NOMO-1 treated with DMSO at 0.1 percent for 48 hours (cell line): Measurements from ENCODE around the gene SIL1.
"Not testable (repeated sequence)": the region's sequence is repeated elsewhere in the genome, so short reads cannot be mapped to it uniquely, and the experiment has no call there.

Source experiments
- DNase-seq: peaks from one replicate; lab custom pipeline; 2025; ENCODE audit not compliant: unreplicated experiment; lab: John Stamatoyannopoulos, UW

The SIL1 gene

DNA sequence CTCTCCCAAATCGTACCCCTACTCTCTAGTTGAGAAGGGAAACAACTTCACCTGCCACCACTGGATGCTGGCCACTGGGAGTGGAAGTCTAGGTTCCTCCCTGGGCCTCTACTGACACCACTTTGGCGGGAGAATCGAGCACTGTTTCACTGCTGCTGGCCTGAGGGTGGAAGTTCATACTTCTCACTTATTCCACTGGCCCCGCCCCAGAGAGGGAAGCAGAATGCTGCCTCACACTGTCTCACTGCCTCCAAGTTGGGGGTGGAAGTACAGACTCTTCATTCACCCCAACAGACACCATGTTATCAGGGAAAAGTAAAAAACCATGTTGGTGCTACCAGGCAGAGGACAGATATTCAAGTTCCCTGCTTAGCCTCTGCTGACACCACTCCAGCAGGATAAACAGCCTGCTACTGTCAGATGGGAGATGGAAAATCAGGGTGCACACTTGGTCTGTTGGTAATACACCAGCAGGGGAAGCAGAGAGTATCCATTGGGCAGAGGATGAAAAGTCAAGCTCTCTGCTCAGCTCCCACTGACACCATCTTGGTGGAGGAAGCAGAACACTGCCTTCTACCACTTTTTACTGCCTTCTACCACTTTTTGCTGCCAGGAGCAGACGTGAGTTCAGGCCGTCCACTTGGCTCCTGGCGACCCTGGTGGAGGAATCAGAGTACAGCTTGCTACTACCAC, 159.4 kb downstream of the SIL1 start:
- no peak for DNase-seq

DNA sequence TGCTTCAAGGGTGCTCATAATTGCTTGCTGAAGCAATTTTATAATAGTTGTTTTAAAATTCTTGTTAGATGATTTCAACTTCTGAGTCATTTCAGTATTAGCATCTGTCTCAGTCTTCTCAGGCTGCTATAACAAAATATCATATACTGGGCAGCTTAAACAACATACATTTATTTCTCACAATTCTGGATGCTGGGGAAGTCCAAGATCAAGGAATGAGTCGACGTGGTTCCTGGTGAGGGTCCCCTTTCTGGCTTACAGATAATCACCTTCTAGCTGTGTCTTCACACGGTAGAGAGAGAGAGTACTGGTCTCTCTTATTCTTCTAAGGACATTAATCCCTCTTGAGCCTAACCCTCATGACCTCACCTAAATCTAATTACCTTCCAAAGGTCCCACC, 160.4 kb downstream of the SIL1 start:
- DNase-seq, result no peak

DNA sequence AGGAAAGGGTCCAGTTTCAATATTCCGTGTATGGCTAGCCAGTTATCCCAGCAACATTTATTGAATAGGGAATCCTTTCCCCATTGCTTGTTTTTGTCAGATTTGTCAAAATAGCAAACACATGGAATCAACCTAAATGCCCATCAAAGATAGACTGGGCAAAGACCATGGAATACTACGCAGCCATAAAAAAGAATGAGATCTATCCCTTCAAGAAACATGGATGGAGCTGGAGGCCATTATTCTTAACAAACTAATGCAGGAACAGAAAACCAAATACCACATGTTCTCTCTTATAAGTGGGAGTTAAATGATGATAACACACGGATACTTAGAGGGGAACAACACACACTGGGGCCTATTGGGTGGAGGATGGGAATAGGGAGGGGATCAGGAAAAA, 161.8 kb downstream of the SIL1 start:
- not testable (repeated sequence) for DNase-seq

DNA sequence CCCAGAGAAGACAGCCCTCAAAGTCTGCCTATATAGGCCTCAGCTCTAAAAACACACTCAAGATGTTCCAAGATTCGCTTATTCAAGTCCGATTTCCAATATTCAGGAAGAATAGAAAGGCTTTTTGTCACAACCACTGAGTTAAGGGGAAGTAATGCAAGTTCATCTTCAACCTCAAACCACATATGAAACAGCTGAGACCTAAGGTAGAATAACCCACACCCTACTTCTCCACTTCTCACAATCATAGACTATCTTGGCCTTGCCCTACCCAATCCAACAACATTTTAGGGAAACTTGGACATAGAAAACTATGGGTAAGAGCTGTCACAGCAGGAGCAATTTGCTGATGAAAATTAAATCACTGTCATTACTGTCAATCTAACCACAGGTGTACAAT, 171.0 kb downstream of the SIL1 start:
- peak; percentile 17 for DNase-seq

DNA sequence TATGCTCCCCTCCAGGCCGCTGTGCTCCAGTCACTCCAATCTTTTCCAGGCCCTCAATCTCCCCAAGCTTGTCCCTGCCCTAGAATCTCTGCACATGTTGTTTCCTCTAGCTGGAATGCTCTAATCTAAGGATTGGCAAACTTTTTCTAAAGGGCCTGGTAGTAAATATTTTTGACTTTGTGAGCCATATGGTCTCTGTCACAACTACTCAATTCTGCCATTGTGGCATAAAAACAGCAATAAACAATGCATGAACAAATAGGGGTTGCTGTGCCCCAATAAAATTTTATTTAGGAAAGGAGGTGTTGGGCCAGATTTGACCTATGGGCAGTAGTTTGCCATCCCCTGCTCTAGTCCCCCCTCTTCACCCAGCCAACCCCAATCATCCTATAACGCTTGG, 172.5 kb downstream of the SIL1 start:
- no peak for DNase-seq

DNA sequence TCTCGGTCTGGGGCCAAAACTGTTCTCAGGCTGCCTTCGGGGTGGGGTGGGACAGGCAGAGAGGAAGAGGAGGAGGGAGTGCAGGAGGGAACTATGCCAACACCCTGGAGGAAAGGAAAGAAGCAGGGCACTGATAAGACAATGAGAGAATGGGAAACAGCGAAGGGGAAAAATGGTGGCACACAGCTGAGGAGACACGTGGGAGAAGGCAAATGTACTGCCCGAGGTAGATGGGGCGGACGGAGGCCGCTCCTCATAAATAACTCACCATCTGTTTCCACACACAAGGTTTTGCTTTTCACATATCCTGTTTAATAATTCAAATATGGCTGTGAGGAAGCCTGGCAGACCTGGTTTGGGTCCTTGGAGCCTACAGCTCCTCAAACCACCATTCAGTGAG, 174.9 kb downstream of the SIL1 start:
- DNase-seq, result no peak

DNA sequence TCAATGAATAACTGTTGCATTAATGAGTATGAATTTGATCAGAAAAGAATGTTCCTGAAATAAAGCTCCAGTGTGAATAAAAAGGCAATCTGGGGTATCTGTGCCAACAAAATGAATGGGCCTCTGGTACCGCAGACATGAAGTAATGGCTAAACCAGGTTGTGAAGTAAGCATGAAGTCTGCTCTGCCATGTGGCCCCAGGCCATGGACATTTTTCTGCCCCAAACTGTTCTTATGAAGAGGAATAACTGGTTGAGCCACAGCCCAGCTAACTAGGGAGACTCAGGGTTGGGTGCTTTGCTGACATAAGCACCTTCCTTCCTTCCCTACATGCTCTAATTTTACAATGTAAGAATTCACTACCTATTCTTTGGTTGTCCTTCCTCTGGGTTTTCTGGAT, 175.6 kb downstream of the SIL1 start:
- DNase-seq, result no peak

DNA sequence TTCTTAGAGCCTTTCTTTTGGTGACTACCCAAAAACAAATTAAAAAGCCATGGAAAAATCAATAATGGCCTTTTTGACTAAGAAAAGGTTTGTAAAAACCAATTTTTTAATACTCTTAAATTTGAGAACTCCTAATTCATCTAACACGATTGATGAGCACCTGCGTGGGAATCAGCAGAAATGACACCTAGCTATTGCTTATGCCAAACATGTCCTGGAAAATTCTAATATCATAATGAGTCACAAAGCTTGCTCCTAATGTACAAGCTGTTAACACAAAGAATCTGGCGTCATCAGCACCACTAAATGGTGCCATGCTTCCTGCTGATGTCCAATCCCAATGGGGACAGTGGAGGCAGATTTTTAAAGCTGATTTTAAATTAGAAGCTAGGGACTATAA, 176.8 kb downstream of the SIL1 start:
- no peak for DNase-seq

DNA sequence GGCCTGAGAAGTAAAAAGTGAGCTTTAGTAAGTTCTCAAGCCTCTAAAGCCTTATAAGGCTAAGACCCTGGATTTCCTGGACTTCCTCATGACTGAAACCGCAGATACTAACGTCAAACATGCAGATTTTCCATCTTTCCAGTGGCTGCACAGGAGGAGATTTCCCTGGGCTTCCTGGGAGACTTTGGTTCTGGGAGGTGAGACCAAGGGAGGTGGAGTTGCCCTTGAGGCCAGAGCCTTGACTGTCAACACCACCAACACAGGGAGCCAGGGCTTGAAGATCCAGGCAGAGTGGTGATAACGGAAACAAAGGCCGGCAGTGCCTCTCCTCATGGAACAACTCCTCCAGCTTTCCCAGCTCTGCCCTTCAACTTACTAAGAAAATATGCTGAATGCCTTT, 178.3 kb downstream of the SIL1 start:
- no peak for DNase-seq

DNA sequence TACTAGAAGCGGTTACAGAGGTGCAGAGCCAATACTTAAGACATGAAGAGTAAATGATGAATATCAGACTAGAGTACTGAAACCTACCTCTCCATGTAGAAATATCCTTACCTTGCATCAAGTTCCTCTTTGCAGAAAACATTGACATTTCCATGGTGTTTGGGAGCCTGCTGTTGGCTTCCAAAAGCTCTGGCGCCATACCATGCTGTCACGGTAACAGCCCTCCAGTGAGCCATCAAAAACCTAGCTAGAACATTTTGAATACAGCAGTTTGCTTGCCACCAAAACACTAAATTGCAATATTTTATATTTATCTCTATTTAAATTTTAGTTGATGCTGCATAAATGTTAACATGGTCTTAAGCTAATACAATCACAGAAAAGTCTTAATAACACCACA, 179.0 kb downstream of the SIL1 start:
- no peak for DNase-seq

DNA sequence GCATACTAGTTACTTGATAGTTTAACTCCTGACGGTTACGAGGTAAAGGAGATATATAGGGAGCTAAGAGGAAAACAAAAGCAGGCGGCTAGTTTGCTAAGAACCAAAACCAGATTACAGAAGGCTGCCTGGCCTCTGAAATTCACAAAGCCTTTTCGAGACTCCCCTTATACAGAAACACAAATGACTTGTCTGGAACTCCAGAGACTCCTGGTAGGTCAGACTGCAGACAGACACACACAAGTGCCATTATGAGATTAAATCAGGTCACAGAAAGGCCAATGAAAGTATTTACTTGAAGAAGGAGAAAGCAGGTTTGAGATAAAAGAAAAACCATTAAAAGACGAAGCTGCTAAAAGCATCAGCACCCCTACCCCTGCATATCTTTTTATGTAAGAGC, 180.5 kb downstream of the SIL1 start:
- no peak for DNase-seq

DNA sequence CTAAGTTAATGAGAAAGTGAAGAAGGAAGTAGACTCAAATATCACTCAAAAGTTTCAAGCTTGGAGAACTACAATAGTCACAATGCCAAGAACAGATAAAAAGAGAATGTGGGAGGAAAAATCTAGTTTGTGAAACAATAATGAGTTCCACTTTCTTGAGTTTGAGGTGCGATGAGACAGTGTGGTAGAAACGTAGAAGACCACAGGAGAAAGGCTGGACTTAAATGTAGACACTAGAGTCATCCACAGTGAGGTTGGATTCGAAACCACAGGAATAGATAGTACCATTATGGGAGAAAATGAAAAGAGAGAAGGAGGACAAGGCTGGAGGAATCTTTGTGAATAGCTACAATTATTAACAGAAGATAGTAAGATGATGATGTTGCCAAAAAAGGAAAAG, 182.0 kb downstream of the SIL1 start:
- no peak for DNase-seq

DNA sequence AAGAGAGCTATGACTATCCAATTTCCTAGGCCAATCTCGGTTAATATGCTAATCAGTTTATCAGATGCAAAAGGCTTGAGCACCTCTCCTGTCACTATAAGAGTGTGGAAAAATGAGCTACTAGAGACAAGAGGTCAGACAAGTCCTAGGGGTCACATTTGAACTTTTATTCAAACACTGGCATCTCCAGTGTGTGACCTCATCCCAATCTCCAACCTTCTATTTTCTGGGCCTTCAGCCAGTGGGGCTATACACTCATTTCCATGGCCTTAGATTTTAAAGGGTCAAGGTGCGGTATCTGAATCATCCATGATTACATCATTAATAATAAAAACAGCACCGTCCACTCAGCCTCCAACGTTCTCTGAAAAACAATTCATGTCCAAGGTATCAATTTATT, 183.4 kb downstream of the SIL1 start:
- no peak for DNase-seq

DNA sequence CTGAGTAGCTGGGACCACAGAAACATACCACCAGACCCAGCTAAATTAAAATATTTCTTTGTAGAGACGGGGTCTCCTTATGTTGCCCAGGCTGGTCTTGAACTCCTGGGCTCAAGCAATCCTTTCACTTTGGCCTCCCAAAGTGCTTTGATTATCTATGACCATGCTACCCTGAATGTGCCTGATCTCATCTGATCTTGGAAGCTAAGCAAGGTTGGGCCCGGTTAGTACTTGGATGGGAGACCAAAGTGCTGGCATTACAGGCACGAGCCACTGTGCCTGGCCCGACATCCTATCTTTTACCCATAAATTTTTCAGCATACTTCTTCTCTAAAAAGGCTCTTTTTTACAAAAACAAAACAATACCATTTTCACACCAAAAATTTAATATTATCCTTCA, 186.0 kb downstream of the SIL1 start:
- no peak for DNase-seq

DNA sequence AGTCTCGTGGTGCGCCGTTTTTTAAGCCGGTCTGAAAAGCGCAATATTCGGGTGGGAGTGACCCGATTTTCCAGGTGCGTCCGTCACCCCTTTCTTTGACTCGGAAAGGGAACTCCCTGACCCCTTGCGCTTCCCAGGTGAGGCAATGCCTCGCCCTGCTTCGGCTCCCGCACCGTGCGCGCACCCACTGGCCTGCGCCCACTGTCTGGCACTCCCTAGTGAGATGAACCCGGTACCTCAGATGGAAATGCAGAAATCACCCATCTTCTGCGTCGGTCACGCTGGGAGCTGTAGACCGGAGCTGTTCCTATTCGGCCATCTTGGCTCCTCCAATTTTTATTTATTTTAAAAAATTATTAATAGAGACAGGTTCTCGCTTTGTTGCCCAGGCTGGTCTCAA, 187.0 kb downstream of the SIL1 start:
- not testable (repeated sequence) for DNase-seq

DNA sequence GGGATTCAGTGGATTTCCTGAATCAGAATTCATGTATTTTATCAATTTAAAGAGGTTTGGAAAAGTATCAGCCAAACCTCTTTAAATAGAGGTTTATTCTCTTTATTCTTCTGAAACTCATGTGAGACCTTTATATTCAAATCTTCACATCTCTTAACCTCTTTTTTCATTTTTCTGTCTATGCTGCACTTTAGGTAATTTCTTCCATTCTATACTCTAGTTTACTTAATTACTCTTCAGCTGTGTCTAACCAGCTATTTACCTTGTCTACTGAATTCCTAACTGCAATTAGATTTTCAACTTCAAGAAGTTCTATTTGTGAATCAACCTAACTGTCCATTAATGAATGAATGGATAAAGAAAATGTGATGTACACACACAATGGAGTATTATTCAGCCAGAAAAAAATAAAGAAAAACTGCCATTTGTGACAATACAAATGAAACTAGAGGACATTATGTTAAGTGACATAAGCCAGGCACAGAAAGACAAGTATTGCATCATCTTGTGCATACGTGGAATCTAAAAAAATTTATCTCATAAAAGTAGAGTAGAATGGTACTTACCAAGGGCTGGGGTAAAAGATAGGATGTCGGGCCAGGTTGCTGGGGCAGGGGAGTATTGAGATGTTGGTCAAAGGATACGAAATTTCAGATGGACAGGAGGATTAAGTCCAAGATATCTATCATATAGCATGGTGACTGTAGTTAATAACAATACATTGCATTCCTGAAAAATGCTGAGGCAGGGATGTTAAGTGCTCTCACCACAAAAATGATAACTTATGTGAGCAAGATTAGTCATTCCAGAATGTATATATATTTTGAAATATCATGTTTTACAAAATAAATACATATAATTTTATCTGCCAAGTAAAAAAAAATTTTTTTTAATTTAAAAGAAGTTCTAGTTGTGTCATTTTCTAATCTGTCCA, 193.5 kb downstream of the SIL1 start:
- DNase-seq, result no peak

DNA sequence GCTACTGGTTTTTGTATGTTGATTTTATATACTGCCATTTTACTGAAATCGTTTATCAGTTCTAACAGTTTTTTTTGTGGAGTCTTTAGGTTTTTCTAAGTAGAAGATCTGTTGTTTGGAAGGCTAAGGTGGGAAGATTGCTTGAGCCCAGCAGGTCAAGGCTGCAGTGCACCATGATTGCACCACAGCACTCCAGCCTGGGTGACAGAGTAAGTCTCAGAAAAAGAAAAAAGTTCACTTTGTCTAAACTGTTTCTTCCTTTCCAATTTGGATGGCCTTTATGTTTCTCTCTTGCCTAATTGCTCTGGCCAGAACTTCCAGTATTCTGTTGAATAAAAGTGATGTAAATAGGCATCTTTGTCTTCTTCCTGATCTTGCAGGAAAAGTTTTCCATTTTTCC, 198.5 kb downstream of the SIL1 start:
- DNase-seq, result no peak

DNA sequence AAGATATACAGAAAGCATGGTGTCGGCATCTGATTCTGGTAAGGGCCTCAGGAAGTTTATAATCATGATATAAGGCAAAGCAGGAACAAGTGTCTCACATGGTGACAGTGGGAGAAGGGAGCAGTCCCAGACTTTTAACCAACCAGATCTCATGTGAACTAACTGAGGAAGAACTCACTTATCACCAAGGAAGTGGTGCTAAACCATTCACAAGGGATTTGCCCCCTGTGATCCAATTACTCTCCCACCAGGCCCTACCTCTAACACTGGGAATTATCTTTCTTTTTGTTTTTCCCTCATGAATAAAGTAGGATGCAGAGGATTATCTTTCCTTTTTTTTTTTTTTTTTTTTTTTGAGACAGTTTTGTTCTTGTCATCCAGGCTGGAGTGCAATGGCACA, 199.6 kb downstream of the SIL1 start:
- DNase-seq, result no peak

DNA sequence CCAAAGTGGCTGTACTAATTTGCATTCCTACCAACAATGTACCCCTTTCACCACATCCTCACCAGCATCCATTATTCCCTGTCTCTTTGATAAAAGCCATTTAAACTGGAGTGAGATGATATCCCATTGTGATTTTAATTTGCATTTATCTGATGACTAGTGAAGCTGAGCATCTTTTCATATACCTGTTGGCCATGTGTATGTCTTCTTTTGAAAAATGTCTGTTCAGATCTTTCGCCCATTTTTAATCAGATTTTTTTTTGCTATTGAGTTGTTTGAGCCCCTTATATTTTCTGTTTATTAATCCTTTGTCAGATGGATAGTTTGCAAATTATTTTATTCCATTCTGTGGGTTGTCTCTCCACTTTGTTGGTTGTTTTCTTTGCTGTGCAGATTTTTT, 202.0 kb downstream of the SIL1 start:
- no peak for DNase-seq

DNA sequence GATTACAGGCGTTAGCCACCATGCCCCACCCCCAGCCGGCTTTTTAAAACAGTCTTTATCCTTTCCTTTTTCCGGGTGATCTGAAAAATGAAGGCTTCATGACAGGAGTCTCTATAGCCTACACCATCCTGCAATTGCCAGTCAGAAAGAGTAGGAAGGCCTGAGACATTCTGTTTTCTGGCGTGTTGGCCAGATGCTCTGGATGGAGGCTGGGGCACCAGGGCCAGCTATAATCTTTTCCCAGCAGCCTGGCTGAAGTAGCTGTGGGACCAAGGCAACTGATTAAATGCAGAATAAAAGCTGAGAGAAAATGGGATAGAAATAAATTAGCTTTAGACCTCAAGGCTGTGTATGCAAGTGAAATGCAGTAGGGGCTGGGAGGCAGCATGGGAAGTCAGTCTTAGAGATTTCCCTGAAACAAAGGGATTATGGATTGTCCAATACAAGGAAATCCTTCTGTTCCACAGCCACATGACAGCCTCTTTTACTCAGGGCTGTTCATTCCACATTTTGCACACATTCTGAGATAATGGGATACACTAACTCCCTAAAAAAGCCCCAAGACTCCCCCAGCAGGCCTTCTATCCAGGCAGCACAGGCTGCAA, 207.1 kb downstream of the SIL1 start:
- no peak for DNase-seq

DNA sequence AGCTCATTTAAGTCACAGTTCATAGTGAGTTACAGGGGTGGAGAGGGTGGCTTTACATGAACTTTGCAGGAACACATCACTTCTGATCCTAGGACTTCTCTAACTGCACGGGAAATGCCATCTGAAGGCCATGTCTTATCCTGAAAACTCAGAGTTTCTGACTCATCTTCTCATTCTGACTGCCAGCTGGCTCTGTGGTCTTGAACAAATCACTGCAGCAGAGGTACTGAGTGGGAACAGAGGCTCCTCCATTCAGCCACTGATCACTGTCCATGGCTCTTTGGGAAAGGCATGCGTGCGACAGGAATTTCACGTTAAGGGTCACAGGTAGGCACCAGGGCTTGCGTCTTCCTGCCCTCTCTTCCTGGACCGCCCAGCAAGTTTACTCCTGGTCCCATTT, 208.4 kb downstream of the SIL1 start:
- DNase-seq, result no peak

DNA sequence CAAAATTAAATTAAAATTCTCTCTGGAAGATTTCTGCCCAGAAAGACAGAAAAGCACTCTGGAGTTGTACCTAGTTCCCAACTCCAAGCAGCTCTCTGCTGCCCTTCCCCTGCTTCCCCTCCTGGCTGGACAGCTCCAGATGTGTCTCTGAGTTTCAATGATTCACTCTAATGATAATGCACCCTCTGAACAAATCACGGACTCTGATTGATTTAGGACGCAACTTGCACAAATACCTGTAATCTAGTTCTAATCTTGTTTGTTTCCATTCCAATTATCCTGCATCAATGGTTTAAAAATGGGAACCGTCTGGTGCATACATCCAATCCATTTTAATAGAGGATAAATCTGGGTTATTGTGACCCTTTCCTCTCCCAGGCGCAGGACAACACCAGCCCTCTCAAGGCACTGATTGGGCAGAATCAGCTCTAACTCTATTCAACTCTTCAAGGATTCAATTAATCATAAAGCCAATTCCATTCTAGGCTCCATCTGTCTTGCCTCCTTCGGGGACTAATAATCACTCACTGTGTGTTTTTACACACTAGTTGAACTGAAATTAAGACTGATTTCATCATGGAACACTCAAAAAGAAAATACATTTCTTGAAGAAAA, 211.9 kb downstream of the SIL1 start:
- DNase-seq, result no peak
